ENCODE results near the gene VEGFC.

GRCh38 chr4:176726803-176727202 lies 65.9 kb downstream of the VEGFC start:
- TF ChIP-seq POLR2A (IDR thresholded peaks at IDR 0.05; ENCODE audit: low read depth, low read length) (no peak), POLR2AphosphoS5 (IDR thresholded peaks at IDR 0.05; ENCODE audit: low read depth, low read length) (no peak), TAF1 (IDR thresholded peaks at IDR 0.05; ENCODE audit: borderline replicate concordance, low read depth, low read length) (no peak)
